ENCODE measurements around the gene ADGRL3.

ADGRL3 gene

DNA sequence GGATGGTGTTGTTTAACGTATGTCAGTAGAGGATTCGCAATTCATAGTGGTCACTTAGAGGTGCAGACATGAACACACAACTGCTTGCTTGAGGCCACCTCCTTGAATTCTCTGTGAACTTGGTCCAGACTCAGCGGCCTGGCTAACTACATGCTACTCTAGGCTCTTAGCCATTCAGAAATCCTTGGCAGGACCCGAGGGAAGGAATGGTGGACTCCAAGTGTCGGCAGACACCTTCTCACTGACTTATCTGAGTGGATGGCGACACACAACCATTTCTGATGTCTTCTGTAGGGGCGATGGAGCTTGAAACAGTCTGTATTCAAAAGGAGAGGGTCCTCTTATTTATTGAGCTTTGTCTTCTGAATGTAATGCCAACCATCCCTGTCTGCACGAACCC lies 24.4 kb downstream of the ADGRL3 start:
- no peak for ATAC-seq
- TF ChIP-seq, protein P1, sequence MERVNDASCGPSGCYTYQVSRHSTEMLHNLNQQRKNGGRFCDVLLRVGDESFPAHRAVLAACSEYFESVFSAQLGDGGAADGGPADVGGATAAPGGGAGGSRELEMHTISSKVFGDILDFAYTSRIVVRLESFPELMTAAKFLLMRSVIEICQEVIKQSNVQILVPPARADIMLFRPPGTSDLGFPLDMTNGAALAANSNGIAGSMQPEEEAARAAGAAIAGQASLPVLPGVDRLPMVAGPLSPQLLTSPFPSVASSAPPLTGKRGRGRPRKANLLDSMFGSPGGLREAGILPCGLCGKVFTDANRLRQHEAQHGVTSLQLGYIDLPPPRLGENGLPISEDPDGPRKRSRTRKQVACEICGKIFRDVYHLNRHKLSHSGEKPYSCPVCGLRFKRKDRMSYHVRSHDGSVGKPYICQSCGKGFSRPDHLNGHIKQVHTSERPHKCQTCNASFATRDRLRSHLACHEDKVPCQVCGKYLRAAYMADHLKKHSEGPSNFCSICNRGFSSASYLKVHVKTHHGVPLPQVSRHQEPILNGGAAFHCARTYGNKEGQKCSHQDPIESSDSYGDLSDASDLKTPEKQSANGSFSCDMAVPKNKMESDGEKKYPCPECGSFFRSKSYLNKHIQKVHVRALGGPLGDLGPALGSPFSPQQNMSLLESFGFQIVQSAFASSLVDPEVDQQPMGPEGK (CRISPR knock-in tag; IDR thresholded peaks at IDR 0.05; ENCODE audit: borderline replicate concordance) = no peak
- TF ChIP-seq OSR1 (CRISPR knock-in tag; IDR thresholded peaks at IDR 0.05) (no peak), ISL1 (CRISPR knock-in tag; IDR thresholded peaks at IDR 0.05) (no peak), ZC3H10 (CRISPR knock-in tag; IDR thresholded peaks at IDR 0.05) (no peak), ZFP3 (CRISPR knock-in tag; IDR thresholded peaks at IDR 0.05) (no peak), ESRRG (CRISPR knock-in tag; IDR thresholded peaks at IDR 0.05) (no peak), ZNF8 (CRISPR knock-in tag; IDR thresholded peaks at IDR 0.05) (no peak), CSDC2 (CRISPR knock-in tag; IDR thresholded peaks at IDR 0.05) (no peak), PPARA (CRISPR knock-in tag; IDR thresholded peaks at IDR 0.05; ENCODE audit: borderline replicate concordance) (no peak), SNAI2 (CRISPR knock-in tag; IDR thresholded peaks at IDR 0.05) (no peak), TOX (CRISPR knock-in tag; IDR thresholded peaks at IDR 0.05; ENCODE audit: borderline replicate concordance) (no peak), TCF4 (CRISPR knock-in tag; IDR thresholded peaks at IDR 0.05; ENCODE audit: borderline replicate concordance) (no peak), BACH2 (CRISPR knock-in tag; IDR thresholded peaks at IDR 0.05; ENCODE audit: borderline replicate concordance) (no peak), ARNTL (CRISPR knock-in tag; IDR thresholded peaks at IDR 0.05; ENCODE audit: borderline replicate concordance, low read depth) (no peak)
- TF ChIP-seq, protein P2, sequence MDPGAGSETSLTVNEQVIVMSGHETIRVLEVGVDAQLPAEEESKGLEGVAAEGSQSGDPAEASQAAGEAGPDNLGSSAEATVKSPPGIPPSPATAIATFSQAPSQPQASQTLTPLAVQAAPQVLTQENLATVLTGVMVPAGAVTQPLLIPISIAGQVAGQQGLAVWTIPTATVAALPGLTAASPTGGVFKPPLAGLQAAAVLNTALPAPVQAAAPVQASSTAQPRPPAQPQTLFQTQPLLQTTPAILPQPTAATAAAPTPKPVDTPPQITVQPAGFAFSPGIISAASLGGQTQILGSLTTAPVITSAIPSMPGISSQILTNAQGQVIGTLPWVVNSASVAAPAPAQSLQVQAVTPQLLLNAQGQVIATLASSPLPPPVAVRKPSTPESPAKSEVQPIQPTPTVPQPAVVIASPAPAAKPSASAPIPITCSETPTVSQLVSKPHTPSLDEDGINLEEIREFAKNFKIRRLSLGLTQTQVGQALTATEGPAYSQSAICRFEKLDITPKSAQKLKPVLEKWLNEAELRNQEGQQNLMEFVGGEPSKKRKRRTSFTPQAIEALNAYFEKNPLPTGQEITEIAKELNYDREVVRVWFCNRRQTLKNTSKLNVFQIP (CRISPR knock-in tag; IDR thresholded peaks at IDR 0.05; ENCODE audit: borderline replicate concordance, low read depth) = no peak
- TF ChIP-seq, protein P3, sequence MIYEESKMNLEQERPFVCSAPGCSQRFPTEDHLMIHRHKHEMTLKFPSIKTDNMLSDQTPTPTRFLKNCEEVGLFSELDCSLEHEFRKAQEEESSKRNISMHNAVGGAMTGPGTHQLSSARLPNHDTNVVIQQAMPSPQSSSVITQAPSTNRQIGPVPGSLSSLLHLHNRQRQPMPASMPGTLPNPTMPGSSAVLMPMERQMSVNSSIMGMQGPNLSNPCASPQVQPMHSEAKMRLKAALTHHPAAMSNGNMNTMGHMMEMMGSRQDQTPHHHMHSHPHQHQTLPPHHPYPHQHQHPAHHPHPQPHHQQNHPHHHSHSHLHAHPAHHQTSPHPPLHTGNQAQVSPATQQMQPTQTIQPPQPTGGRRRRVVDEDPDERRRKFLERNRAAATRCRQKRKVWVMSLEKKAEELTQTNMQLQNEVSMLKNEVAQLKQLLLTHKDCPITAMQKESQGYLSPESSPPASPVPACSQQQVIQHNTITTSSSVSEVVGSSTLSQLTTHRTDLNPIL (CRISPR knock-in tag; IDR thresholded peaks at IDR 0.05; ENCODE audit: low read depth) = no peak
- TF ChIP-seq, protein P4, sequence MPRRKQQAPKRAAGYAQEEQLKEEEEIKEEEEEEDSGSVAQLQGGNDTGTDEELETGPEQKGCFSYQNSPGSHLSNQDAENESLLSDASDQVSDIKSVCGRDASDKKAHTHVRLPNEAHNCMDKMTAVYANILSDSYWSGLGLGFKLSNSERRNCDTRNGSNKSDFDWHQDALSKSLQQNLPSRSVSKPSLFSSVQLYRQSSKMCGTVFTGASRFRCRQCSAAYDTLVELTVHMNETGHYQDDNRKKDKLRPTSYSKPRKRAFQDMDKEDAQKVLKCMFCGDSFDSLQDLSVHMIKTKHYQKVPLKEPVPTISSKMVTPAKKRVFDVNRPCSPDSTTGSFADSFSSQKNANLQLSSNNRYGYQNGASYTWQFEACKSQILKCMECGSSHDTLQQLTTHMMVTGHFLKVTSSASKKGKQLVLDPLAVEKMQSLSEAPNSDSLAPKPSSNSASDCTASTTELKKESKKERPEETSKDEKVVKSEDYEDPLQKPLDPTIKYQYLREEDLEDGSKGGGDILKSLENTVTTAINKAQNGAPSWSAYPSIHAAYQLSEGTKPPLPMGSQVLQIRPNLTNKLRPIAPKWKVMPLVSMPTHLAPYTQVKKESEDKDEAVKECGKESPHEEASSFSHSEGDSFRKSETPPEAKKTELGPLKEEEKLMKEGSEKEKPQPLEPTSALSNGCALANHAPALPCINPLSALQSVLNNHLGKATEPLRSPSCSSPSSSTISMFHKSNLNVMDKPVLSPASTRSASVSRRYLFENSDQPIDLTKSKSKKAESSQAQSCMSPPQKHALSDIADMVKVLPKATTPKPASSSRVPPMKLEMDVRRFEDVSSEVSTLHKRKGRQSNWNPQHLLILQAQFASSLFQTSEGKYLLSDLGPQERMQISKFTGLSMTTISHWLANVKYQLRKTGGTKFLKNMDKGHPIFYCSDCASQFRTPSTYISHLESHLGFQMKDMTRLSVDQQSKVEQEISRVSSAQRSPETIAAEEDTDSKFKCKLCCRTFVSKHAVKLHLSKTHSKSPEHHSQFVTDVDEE (CRISPR knock-in tag; IDR thresholded peaks at IDR 0.05) = no peak
- TF ChIP-seq, protein P5, sequence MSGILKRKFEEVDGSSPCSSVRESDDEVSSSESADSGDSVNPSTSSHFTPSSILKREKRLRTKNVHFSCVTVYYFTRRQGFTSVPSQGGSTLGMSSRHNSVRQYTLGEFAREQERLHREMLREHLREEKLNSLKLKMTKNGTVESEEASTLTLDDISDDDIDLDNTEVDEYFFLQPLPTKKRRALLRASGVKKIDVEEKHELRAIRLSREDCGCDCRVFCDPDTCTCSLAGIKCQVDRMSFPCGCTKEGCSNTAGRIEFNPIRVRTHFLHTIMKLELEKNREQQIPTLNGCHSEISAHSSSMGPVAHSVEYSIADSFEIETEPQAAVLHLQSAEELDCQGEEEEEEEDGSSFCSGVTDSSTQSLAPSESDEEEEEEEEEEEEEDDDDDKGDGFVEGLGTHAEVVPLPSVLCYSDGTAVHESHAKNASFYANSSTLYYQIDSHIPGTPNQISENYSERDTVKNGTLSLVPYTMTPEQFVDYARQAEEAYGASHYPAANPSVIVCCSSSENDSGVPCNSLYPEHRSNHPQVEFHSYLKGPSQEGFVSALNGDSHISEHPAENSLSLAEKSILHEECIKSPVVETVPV (CRISPR knock-in tag; IDR thresholded peaks at IDR 0.05) = no peak

DNA sequence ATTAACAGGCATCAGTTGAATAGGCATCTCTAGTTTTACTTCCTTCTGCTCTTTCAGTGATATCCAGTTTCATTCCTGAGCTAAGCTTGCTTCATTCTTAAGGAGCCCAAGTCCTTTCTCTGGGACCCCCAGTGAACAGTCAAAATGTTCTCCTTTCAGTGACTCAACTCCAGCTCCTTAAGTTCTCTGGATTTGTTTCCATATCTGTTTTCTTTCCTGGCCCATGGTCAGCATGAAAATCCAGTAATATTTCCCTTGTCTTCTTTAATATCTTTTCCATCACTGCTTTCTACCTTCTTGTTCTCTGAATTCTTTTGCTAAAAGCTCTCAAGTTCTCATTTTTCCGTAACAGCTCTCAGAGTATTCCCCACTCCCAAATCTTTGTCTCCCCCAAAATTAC lies 25.5 kb downstream of the ADGRL3 start:
- no peak for ATAC-seq
- no peak for TF ChIP-seq CSDC2 (CRISPR knock-in tag; IDR thresholded peaks at IDR 0.05)
- TF ChIP-seq, protein P3 (CRISPR knock-in tag; IDR thresholded peaks at IDR 0.05; ENCODE audit: low read depth) = no peak
- no peak for TF ChIP-seq ESRRG (CRISPR knock-in tag; IDR thresholded peaks at IDR 0.05)
- TF ChIP-seq, protein P1 (CRISPR knock-in tag; IDR thresholded peaks at IDR 0.05; ENCODE audit: borderline replicate concordance) = no peak
- TF ChIP-seq TOX (CRISPR knock-in tag; IDR thresholded peaks at IDR 0.05; ENCODE audit: borderline replicate concordance) = no peak
- TF ChIP-seq ZFP30 (CRISPR knock-in tag; IDR thresholded peaks at IDR 0.05) = no peak
- no peak for TF ChIP-seq OSR1 (CRISPR knock-in tag; IDR thresholded peaks at IDR 0.05)
- TF ChIP-seq, protein P2 (CRISPR knock-in tag; IDR thresholded peaks at IDR 0.05; ENCODE audit: borderline replicate concordance, low read depth) = no peak
- TF ChIP-seq, protein P4 (CRISPR knock-in tag; IDR thresholded peaks at IDR 0.05) = no peak
- no peak for TF ChIP-seq RARB (CRISPR knock-in tag; IDR thresholded peaks at IDR 0.05)
- TF ChIP-seq ZC3H10 (CRISPR knock-in tag; IDR thresholded peaks at IDR 0.05) = no peak
- no peak for TF ChIP-seq ARNTL (CRISPR knock-in tag; IDR thresholded peaks at IDR 0.05; ENCODE audit: borderline replicate concordance, low read depth)
- TF ChIP-seq ZNF70 (CRISPR knock-in tag; IDR thresholded peaks at IDR 0.05) = no peak
- TF ChIP-seq ZNF8 (CRISPR knock-in tag; IDR thresholded peaks at IDR 0.05) = no peak
